IMR-90 (cell line): ENCODE data around the gene CIRBP. TPM values are rescaled to one million over a fixed set of nuclear protein-coding genes. Genes with fewer than 3 reads are reported as not detected.

Experiments used
- ATAC-seq: fragments of 200-7000 bp; cut with Tn5 transposase; 2 replicates; pipeline ENCODE4 v1.9.1; 2020; ENCODE audit warnings: low read depth, mild to moderate bottlenecking, moderate library complexity
- BruUV-seq: library from RNA; stranded (reverse); fragments of 400-500 nt; replicated peaks from 2 replicates; lab custom pipeline; 2021; lab: Mats Ljungman, UMichigan
- CTCF ChIA-PET: fragments of 300-600 bp; formaldehyde crosslinking; extraction: SDS; loops from one replicate; lab custom pipeline; 2021; ENCODE audit warnings: antibody characterized with exemption; lab: Yijun Ruan, JAX
- POLR2A ChIA-PET: fragments of 300-600 bp; sonication (Branson Sonifier 250); formaldehyde crosslinking; loops from one replicate; lab custom pipeline; 2022; ENCODE audit warnings: antibody characterized with exemption; ENCODE audit not compliant: unreplicated experiment; lab: Charles Lee
- DNase-seq: peaks from one replicate; pipeline ENCODE4 v3.0.0; 2013
- H2AFZ ChIP-seq: replicated peaks from 2 replicates; pipeline ENCODE3; 2013; ENCODE audit warnings: low read length, mild to moderate bottlenecking; ENCODE audit not compliant: poor library complexity
- H2AK5ac ChIP-seq: 2 replicates; pipeline ENCODE4 v1.6.1; 2013; ENCODE audit warnings: low read depth, low read length, inconsistent platforms
- H2AK9ac ChIP-seq: replicated peaks from 2 replicates; pipeline ENCODE3; 2013; ENCODE audit warnings: mild to moderate bottlenecking, low read depth, low read length, moderate library complexity; ENCODE audit not compliant: poor library complexity
- H2BK120ac ChIP-seq: 2 replicates; pipeline ENCODE4 v1.6.1; 2013; ENCODE audit warnings: low read depth, low read length, inconsistent platforms
- H2BK15ac ChIP-seq: 3 replicates; pipeline ENCODE4 v1.6.1; 2013; ENCODE audit warnings: low read depth, low read length, inconsistent platforms
- H2BK20ac ChIP-seq: 2 replicates; pipeline ENCODE4 v1.6.1; 2013; ENCODE audit warnings: low read depth, mild to moderate bottlenecking, inconsistent platforms, low read length, moderate library complexity
- H2BK5ac ChIP-seq: 2 replicates; pipeline ENCODE4 v1.6.1; 2013; ENCODE audit warnings: mild to moderate bottlenecking, low read depth, low read length, inconsistent platforms; ENCODE audit not compliant: poor library complexity, severe bottlenecking
- H3K14ac ChIP-seq: replicated peaks from 2 replicates; pipeline ENCODE4 v1.6.1; 2013; ENCODE audit warnings: low read depth, low read length, inconsistent platforms
- H3K18ac ChIP-seq: 2 replicates; pipeline ENCODE4 v1.6.1; 2013; ENCODE audit warnings: low read depth, low read length, control low read depth
- H3K23ac ChIP-seq: 2 replicates; pipeline ENCODE4 v1.6.1; 2013; ENCODE audit warnings: low read depth, low read length, inconsistent platforms
- H3K27ac ChIP-seq: 2 replicates; pipeline ENCODE4 v1.5.1; 2013; ENCODE audit warnings: mild to moderate bottlenecking, control low read depth, low read length; ENCODE audit not compliant: insufficient read depth
- H3K27me3 ChIP-seq: 2 replicates; pipeline ENCODE4 v1.6.1; 2013; ENCODE audit warnings: low read length; ENCODE audit not compliant: control insufficient read depth, insufficient read depth
- H3K36me3 ChIP-seq: 2 replicates; pipeline ENCODE4 v1.6.1; 2013; ENCODE audit warnings: low read length, mixed read lengths; ENCODE audit not compliant: control insufficient read depth, insufficient read depth
- H3K4ac ChIP-seq: 2 replicates; pipeline ENCODE4 v1.6.1; 2013; ENCODE audit warnings: low read depth, low read length, inconsistent platforms
- H3K4me1 ChIP-seq: 2 replicates; pipeline ENCODE4 v1.6.1; 2013; ENCODE audit warnings: low read length, mixed read lengths; ENCODE audit not compliant: control insufficient read depth, insufficient read depth
- H3K4me2 ChIP-seq: 2 replicates; pipeline ENCODE4 v1.6.1; 2013; ENCODE audit warnings: low read depth, mild to moderate bottlenecking, control low read depth, low read length, moderate library complexity
- H3K4me3 ChIP-seq: 2 replicates; pipeline ENCODE4 v1.5.1; 2013; ENCODE audit warnings: low read depth, mild to moderate bottlenecking, control low read depth, low read length, moderate library complexity; ENCODE audit not compliant: insufficient read depth
- H3K56ac ChIP-seq: 2 replicates; pipeline ENCODE4 v1.6.1; 2013; ENCODE audit warnings: low read length, inconsistent platforms; ENCODE audit not compliant: insufficient read depth; ENCODE audit errors: extremely low read depth
- H3K79me1 ChIP-seq, 2 experiments: 2 replicates each; pipeline ENCODE4 v1.6.1; 2013; ENCODE audit warnings: low read length in 2 of 2, inconsistent platforms in 1 of 2, low read depth in 1 of 2
- H3K9ac ChIP-seq: 2 replicates; pipeline ENCODE4 v1.6.1; 2013; ENCODE audit warnings: low read depth, low read length, control low read depth
- H3K9me1 ChIP-seq: 2 replicates; pipeline ENCODE4 v1.6.1; 2013; ENCODE audit warnings: low read length, inconsistent platforms; ENCODE audit not compliant: insufficient read depth
- H3K9me3 ChIP-seq: 2 replicates; pipeline ENCODE4 v1.6.1; 2013; ENCODE audit warnings: low read length; ENCODE audit not compliant: control insufficient read depth, insufficient read depth
- H4K20me1 ChIP-seq: 2 replicates; pipeline ENCODE4 v1.6.1; 2013; ENCODE audit warnings: low read length, inconsistent platforms; ENCODE audit not compliant: insufficient read depth
- H4K5ac ChIP-seq: 2 replicates; pipeline ENCODE4 v1.6.1; 2013; ENCODE audit warnings: mild to moderate bottlenecking, low read depth, low read length, control low read depth
- H4K8ac ChIP-seq, 2 experiments: 2 replicates each; pipeline ENCODE4 v1.6.1; 2013; ENCODE audit warnings: low read depth in 2 of 2, low read length in 2 of 2, control low read depth in 1 of 2, inconsistent platforms in 1 of 2
- H4K91ac ChIP-seq: 2 replicates; pipeline ENCODE4 v1.6.1; 2013; ENCODE audit warnings: low read depth, low read length, inconsistent platforms; ENCODE audit not compliant: insufficient read depth
- BHLHE40 ChIP-seq: fragments of 150-350 bp; IDR thresholded peaks from 2 replicates; pipeline ENCODE4 v1.6.1; 2016; ENCODE audit warnings: mild to moderate bottlenecking, low read depth, low read length
- CEBPB ChIP-seq: IDR thresholded peaks from 2 replicates; pipeline ENCODE4 v1.6.1; 2012; ENCODE audit warnings: low read depth, low read length, improper control_type of control experiment
- CHD1 ChIP-seq: IDR thresholded peaks from 2 replicates; pipeline ENCODE4 v1.6.1; 2012; ENCODE audit warnings: low read depth, low read length, improper control_type of control experiment
- ELK1 ChIP-seq: fragments of 150-350 bp; IDR thresholded peaks from 2 replicates; pipeline ENCODE4 v1.6.1; 2016; ENCODE audit warnings: low read depth, mild to moderate bottlenecking, low read length, moderate library complexity, borderline replicate concordance
- FOS ChIP-seq: fragments of 150-350 bp; IDR thresholded peaks from 2 replicates; pipeline ENCODE4 v1.6.1; 2016; ENCODE audit warnings: low read depth, low read length
- MAFK ChIP-seq: IDR thresholded peaks from 2 replicates; pipeline ENCODE4 v1.6.1; 2012; ENCODE audit warnings: low read depth, low read length, improper control_type of control experiment
- MAZ ChIP-seq: IDR thresholded peaks from 2 replicates; pipeline ENCODE4 v1.6.1; 2012; ENCODE audit warnings: low read depth, mild to moderate bottlenecking, low read length, improper control_type of control experiment, moderate library complexity, borderline replicate concordance
- MXI1 ChIP-seq: IDR thresholded peaks from 2 replicates; pipeline ENCODE4 v1.6.1; 2012; ENCODE audit warnings: low read depth, mild to moderate bottlenecking, low read length, moderate library complexity, borderline replicate concordance
- NFE2L2 ChIP-seq: fragments of 150-350 bp; IDR thresholded peaks from 2 replicates; pipeline ENCODE4 v1.6.1; 2016; ENCODE audit warnings: low read depth, mild to moderate bottlenecking, low read length
- POLR2A ChIP-seq: IDR thresholded peaks from 2 replicates; pipeline ENCODE4 v1.6.1; 2012; ENCODE audit warnings: mild to moderate bottlenecking, low read depth, low read length
- RAD21 ChIP-seq: IDR thresholded peaks from 2 replicates; pipeline ENCODE4 v1.6.1; 2012; ENCODE audit warnings: low read length, improper control_type of control experiment
- RCOR1 ChIP-seq: IDR thresholded peaks from 2 replicates; pipeline ENCODE4 v1.6.1; 2012; ENCODE audit warnings: mild to moderate bottlenecking, low read length, improper control_type of control experiment; ENCODE audit not compliant: insufficient replicate concordance
- RFX5 ChIP-seq: IDR thresholded peaks from 2 replicates; pipeline ENCODE4 v1.8.0; 2012; ENCODE audit warnings: low read depth, mild to moderate bottlenecking, low read length, moderate library complexity
- SMC3 ChIP-seq: fragments of 150-350 bp; IDR thresholded peaks from 2 replicates; pipeline ENCODE4 v1.6.1; 2016; ENCODE audit warnings: low read depth, mild to moderate bottlenecking, antibody characterized with exemption, low read length, moderate library complexity
- WGBS, 2 experiments: methylation state at CpG; one replicate each; pipeline versions ENCODE4 v1.1.5 to v1.1.7; 2013; ENCODE audit warnings: missing lambda C conversion rate in 2 of 2; ENCODE audit not compliant: insufficient read length in 1 of 2; ENCODE audit errors: extremely low coverage in 2 of 2; 5-methylcytosine and 5-hydroxymethylcytosine counted together
- dilution Hi-C: fragments of 300-500 bp; cut with HindIII; formaldehyde crosslinking; loops from one replicate; pipeline ENCODE4 v1.14.3; 2018; ENCODE audit warnings: low sequenced_read_pairs; ENCODE audit not compliant: unreplicated experiment
- in situ Hi-C: fragments of 300-500 bp; cut with MboI; formaldehyde crosslinking; loops from 3 replicates; pipeline ENCODE4 v1.14.3; 2019; ENCODE audit warnings: low sequenced_read_pairs, inconsistent platforms, mixed read lengths
- intact Hi-C: fragments of 100-400 bp; cut with micrococcal nuclease; formaldehyde crosslinking; loops from 2 replicates; pipeline ENCODE4 v1.10.0; 2022
- polyA plus RNA-seq, 3 experiments: library from polyadenylated mRNA; depleted of rRNA; stranded (reverse); fragments of >200 nt; gene quantifications; 2 replicates each; pipeline ENCODE4 v1.2.3, GENCODE V29; 2012; ENCODE audit warnings: low replicate concordance in 1 of 3
- total RNA-seq: library from RNA; depleted of rRNA; stranded (reverse); fragments of >200 nt; gene quantifications from 2 replicates; pipeline ENCODE4 v1.2.3, GENCODE V29; 2012
- TF ChIP-seq, protein P1 (sequence below): conservative IDR thresholded peaks from 2 replicates; pipeline ENCODE4 v1.5.1; 2012; ENCODE audit warnings: mild to moderate bottlenecking, low read depth, low read length, improper control_type of control experiment
- TF ChIP-seq, protein P2 (sequence below): fragments of 150-350 bp; IDR thresholded peaks from 2 replicates; pipeline ENCODE4 v1.6.1; 2017; ENCODE audit warnings: mild to moderate bottlenecking, antibody characterized with exemption, low read length, low read depth

The CIRBP gene
- total and polyA plus RNA-seq, 2 of the 4 experiments (the other 2 are of a cell fraction): 299 to 542 TPM

- BruUV-seq: no TSS peak
- Histone ChIP-seq H3K4me1 (peaks cover 25% of the 10 kb centered on the region), H3K56ac (no peak overlapping the region; the same call in 1 of the 2 replicates), H3K9ac (peak overlapping the region; percentile 58), H4K20me1 (peaks cover 65% of the 10 kb centered on the region), H3K9me3 (no peaks in the 10 kb centered on the region), H3K4me2 (peak overlapping the region; percentile 35), H2BK15ac (no peak overlapping the region), H3K4me3 (peak overlapping the region; percentile 31), H2BK20ac (no peak overlapping the region), H3K4ac (peak overlapping the region; percentile 34), H3K14ac (no peak overlapping the region), H3K23ac (peak overlapping the region; percentile 42; the same call in 1 of the 2 replicates), H3K27me3 (no peaks in the 10 kb centered on the region), H2AK9ac (peak overlapping the region; percentile 33), H3K79me1 (peaks cover 22 to 67% of the 10 kb centered on the region in 2 experiments; a peak in 3 of 4 replicates), H2BK5ac (peak overlapping the region; percentile 67), H3K18ac (no peak overlapping the region), H3K36me3 (peaks cover 52% of the 10 kb centered on the region), H2AK5ac (0 out of 2 replicates have a peak overlapping the region, but pooled peaks have one; percentile 58), H4K5ac (peak overlapping the region; percentile 33), H2BK120ac (no peak overlapping the region), H2AFZ (peak overlapping the region; percentile 96), H3K27ac (peak overlapping the region; percentile 75), H3K9me1 (no peaks in the 10 kb centered on the region; the same call in 1 of the 2 replicates), H4K91ac (no peak overlapping the region), H4K8ac (peak overlapping the region in 1 of 2 experiments; percentile 30; a peak in 2 of 4 replicates)
- DNase-seq (no peak), ATAC-seq (peak; percentile 1)
- 19% methylated on average over 39 of the region's 44 CpGs; no CpG with 5 or more reads in 1 of the 2 experiments for WGBS, 2 experiments
- ChIA-PET CTCF (interaction anchor here (1.0 kb wide), 1 partner anchor 161 kb away, joined by 3 read pairs; no protein-coding TSS in a partner anchor), POLR2A (interaction anchor here (1.0 kb wide), 2 partner anchors 8 to 9 kb away, joined by 5 to 6 read pairs; no protein-coding TSS in a partner anchor)
- dilution Hi-C loops: no loop called here
- intact Hi-C loops: loop anchor here (5.0 kb wide), 2 partner anchors 87 to 132 kb away; partner anchors contain the start of gene DAZAP1
- in situ Hi-C loops: no loop called here
- TF ChIP-seq SMC3: no peak
- no peak for TF ChIP-seq CEBPB
- no peak for TF ChIP-seq RAD21
- no peak for TF ChIP-seq POLR2A
- no peak for TF ChIP-seq MAFK
- TF ChIP-seq ELK1: no peak
- no peak for TF ChIP-seq RCOR1
- TF ChIP-seq BHLHE40: no peak
- TF ChIP-seq, protein P1, sequence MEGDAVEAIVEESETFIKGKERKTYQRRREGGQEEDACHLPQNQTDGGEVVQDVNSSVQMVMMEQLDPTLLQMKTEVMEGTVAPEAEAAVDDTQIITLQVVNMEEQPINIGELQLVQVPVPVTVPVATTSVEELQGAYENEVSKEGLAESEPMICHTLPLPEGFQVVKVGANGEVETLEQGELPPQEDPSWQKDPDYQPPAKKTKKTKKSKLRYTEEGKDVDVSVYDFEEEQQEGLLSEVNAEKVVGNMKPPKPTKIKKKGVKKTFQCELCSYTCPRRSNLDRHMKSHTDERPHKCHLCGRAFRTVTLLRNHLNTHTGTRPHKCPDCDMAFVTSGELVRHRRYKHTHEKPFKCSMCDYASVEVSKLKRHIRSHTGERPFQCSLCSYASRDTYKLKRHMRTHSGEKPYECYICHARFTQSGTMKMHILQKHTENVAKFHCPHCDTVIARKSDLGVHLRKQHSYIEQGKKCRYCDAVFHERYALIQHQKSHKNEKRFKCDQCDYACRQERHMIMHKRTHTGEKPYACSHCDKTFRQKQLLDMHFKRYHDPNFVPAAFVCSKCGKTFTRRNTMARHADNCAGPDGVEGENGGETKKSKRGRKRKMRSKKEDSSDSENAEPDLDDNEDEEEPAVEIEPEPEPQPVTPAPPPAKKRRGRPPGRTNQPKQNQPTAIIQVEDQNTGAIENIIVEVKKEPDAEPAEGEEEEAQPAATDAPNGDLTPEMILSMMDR: no peak
- no peak for TF ChIP-seq CHD1
- no peak for TF ChIP-seq MAZ
- no peak for TF ChIP-seq MXI1
- no peak for TF ChIP-seq RFX5
- no peak for TF ChIP-seq NFE2L2
- no peak for TF ChIP-seq FOS
- TF ChIP-seq, protein P2, sequence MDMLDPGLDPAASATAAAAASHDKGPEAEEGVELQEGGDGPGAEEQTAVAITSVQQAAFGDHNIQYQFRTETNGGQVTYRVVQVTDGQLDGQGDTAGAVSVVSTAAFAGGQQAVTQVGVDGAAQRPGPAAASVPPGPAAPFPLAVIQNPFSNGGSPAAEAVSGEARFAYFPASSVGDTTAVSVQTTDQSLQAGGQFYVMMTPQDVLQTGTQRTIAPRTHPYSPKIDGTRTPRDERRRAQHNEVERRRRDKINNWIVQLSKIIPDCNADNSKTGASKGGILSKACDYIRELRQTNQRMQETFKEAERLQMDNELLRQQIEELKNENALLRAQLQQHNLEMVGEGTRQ: no peak
These were observed 5.7 kb downstream of the CIRBP start for GRCh38 chr19:1274852-1275259.
